Ammon's horn (tissue), 1 donor: ENCODE measurements around the gene COLEC11.
"Not testable (repeated sequence)": the region's sequence is repeated elsewhere in the genome, so short reads cannot be mapped to it uniquely, and the experiment has no call there.

Experiments
- DNase-seq: peaks from one replicate; pipeline ENCODE4 v3.0.0-alpha.2; 2016; ENCODE audit warnings: low spot score

COLEC11 gene

DNA sequence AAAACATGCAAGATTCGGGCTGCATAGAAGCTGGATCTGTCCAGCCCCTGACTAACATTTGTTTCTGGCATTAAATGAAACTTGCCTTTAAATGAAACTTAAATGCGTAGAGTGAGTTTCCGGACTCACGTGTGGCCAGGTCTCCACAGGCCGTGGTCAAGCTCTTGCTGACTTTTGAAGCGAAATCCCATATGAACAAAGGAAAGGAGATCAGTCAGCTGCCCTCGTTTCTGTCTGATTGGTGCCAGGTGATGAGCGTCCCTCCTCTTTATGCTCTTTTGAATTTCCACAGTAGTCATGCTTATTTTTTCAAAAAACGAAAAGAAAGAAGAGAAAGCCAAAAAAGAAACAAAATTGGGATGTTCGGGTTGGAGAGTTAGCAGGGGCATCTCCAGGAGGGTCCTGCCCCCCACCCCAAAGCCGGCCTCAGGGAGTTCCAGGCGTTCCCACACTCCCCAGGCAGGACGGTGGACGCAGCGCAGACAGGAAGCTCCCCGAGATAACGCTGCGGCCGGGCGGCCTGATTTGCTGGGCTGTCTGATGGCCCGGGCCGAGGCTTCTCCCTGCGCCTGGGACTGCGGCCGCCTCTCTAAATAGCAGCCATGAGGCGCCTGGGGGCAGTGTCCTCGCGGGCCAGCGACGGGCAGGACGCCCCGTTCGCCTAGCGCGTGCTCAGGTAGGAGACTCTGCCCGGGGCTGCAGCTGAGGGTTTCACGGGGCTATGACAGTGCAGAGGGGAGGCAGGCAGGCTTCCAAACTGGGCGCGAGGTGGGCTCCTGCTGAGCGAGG lies at the start of gene COLEC11:
TSS of gene COLEC11 (plus strand) at position 620 of the 789 bp plus-strand sequence. CDS start 9,229 bp downstream, outside the sequence.
- DNase-seq = no peak

DNA sequence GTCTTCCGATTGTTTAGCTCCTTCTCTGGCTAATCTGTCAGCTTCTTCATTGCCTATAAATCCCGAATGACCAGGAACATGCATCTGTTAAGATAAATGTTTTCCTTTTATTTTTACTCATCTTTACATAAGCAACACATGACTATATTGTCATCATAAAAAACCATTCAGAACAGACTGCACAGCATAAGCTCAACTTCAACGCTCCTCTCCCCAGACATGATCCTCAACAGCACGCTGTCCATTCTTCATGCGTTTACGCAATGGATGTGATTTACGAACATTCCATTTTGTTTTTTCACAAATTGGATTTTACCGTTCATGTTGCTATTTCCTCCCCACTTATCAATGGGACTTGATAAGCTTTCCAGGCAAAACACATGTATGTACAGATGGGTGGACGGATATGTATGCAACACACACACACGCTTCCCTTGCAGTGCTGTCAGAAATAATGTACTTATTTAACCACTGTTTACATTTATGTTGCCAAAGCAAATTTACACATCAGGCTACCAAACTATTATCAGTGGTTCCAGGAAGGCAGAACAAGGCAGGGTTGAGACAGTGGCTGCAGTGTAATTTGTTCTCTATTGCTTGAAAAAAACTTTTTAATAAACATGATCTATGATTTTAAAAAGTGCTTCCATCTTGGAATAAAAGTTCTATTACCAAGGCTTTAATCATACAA lies 49.0 kb upstream of the COLEC11 start:
- DNase-seq = no peak

DNA sequence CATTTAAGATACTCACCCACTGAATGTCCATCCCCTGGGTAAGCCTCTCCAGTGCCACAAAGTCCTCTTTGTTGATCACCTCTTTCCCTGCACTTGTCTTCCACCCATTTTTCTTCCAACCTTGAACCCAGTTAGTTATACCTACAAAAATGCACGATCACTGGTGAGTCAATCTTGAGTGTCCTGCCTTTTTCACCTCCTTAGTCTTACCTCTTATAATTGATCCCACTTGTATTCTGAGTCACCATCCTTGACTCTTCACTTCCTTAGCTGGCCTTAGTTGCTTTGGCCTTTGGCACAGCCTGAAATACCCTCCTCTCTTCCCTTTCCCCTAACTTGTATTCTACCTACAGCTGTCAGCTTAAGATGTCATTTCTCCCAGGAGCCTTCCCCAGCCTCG lies 47.0 kb upstream of the COLEC11 start:
- no peak for DNase-seq

DNA sequence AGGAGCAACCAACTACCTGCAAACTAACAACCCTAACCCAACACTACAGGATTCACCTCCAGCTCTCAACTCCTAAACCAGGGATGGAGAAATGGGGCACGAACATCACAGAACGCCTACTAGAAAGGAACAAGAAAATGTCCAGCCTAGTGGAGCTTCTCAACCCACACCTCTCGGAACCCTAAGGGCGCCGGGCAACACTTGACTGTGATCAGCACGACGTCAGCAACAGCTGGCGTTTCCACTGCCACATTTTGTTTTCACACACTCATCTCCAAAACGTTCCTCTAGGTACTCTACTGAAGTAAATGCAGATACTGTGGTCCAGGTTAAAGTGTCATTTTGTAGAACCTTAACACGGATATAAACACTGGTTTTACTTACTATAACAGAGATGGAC lies 41.0 kb upstream of the COLEC11 start:
- no peak for DNase-seq

DNA sequence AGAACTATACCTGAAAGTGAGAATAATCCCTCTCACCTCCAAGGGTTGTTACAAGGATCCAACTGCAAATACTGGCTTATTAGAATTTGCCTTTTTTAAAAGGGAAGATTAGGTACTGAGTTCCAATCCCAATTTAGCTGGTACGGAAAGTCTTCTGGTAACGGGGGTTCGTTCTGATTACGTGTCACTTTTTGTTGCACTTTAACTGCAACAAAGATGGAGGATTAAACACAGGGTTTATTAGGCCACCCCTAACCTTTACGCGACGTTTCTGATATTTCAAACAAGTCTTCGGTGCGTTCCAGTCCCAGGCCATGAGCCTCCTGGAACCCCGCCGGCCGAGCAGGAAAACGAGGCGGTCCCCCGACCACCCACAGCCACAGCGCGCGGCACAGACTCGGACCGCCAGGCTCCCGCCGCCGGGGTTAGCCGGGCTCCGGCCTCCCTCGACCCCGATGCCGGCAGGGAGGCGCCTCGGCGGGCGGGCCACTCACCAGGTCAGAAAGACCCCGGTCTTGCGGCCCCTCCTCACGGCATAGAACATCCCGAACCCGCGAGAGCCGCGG lies 37.2 kb upstream of the COLEC11 start:
- DNase-seq = no peak

DNA sequence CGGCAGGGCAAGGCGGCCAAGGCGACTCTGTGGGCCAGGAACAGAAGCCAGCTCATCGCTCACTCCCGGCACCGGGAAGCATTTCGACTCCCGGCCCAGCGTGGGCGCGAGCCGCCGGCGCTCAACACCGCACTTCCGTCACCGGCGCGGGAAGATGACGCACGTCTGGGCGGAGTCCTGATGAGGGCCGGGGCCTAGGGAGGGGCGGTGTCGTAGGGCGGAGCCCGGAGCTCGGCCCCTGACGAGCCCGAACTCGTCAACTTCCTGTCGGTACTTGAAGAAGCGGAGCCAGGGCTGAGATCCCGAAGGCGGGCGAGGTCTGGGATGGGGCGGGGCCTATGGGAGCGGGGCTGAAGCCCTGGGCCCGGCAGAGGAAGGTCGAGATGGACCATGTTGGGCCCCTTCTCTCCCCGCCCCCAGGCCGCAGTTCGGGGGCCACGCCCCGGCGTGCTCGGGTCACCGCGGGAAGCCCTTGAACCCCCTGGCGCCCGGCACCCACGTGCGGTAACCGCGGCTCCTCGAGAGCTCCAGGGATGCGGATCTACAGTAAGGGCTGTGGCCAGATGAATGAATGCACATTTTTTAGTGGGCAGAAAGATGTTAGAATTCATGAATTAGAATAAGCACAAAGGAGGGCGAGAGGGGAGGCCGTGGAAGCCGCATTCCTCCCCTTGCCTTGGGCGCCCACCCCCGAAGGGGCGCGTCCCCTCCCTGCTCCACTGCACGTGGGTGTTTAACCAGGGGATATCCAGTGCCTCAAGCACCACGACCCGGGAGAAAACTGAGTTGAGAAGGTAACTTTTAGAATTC lies 36.5 kb upstream of the COLEC11 start, which contains the start of gene RNASEH1:
TSS of gene RNASEH1 (minus strand) at position 129 of the 810 bp plus-strand sequence. CDS start at position 56, 73 bp downstream.
- DNase-seq = peak; percentile 97

DNA sequence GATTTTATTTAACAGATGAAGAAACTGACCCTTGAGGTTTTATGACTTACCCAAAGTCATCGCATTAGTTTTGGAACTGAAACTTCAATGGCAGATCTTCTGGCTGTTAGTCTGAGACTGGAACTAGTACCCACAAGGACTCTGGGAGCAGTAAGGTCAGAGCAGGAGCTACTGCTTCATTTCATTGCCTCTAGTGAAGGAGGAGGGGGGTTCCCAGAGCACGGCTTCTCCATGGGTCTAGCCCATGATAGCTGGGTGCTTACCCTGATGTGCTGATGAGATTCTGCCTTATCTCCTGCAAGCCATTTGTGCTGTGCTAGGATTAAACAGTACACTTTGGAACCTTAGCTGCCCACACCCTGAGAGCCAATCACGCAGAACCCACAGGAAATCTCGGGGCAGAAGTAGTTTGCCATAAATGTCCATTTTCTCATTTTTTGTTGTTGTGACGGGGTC lies 31.4 kb upstream of the COLEC11 start:
- DNase-seq = no peak

DNA sequence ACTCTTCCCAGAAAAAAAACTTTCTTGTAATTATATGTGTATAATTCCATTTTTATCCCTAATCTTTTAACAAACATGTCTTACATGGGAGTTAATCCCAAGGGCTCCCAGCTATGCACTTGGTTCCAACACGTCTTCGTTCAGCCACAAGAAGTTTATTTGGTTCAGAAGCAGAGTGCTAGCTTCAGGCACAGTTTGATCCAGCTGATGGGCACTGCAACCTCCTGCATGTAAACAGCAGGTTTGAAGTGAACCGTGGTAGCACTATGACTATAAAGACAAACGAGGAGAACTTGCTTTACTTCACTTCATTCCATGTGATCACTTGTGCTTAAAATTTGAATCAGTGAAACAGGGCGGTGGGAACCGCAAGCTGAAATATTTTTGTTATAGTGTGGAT lies 29.8 kb upstream of the COLEC11 start:
- DNase-seq = no peak

DNA sequence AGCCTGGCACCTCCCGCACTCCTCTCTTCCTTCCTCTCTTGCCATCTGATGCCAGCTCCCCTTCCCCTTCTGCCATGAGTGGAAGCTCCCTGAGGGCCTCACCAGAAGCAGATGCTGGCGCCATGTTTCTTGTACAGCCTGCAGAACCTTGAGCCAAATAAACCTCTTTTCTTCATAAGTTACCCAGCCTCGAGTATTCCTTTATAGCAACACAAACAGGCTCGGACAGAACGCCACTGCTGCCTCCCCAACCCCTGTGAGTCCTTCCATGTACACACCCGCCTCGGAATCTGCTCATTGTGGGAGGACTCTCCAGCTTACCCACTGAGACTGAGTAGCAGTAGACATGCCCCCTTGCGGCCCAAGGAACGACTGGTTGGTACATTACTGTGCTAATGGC lies 28.1 kb upstream of the COLEC11 start:
- no peak for DNase-seq

DNA sequence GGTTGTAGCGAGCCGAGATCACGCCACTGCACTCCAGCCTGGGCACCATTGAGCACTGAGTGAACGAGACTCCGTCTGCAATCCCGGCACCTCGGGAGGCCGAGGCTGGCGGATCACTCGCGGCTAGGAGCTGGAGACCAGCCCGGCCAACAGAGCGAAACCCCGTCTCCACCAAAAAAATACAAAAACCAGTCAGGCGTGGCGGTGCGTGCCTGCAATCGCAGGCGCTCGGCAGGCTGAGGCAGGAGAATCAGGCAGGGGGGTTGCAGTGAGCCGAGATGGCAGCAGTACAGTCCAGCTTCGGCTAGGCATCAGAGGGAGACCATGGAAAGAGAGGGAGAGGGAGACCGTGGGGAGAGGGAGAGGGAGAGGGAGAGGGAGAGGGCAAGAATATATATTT lies 25.3 kb upstream of the COLEC11 start:
- not testable (repeated sequence) for DNase-seq

DNA sequence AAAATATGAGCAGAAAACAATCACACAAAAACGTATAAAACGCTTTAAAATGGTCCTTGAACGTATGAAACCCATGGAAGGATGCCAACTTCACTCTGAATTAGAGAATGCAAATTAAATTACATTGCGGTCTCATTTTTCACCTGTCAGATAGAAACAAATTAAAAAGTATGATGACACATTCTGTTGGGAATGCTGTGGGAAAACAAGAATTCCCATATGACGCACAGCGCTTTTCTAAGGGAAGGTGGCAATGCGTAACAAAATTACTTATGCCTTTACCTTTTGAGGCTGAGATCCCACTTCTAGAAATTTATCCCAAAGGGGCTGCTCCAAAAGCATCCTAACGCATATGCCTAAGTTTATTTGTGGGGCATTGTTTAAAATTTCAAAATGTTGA lies 23.6 kb upstream of the COLEC11 start:
- no peak for DNase-seq

DNA sequence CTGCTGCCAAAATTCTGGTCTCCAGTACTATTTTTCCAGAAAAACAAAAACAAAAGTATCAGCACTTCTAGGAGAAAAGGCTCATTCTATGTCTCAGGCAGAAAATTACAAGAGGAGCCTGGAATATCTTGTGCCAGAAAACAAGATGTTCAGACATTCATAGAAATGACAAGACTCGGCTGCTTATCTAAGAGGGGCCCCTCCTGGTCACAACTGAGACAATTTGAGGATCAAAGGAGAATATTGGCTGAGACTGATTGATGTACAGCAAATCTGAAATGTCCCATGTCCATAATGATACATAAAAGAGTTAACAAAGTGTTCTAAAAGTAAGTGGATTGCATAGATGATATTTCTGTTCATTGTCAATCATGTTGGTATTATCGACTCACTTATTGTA lies 22.3 kb upstream of the COLEC11 start:
- no peak for DNase-seq

DNA sequence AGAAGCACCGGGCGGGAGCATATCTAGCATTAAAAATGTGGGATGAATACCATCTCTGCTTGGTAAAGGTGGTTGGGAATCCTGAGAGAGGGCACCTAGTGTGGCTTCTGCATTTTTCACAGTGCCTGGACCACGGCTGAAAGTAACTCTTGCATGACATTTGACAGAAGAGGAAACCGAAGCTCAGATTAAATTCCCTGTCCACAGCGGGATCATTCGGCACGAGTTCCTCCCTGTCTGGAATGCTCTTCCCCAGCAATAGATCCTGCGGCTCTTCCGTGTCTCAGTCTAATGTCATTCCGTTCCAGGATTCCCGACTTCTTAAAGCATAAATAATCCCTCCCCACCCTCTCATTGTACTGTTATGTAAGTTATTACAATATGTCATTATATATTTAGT lies 20.8 kb upstream of the COLEC11 start:
- no peak for DNase-seq

DNA sequence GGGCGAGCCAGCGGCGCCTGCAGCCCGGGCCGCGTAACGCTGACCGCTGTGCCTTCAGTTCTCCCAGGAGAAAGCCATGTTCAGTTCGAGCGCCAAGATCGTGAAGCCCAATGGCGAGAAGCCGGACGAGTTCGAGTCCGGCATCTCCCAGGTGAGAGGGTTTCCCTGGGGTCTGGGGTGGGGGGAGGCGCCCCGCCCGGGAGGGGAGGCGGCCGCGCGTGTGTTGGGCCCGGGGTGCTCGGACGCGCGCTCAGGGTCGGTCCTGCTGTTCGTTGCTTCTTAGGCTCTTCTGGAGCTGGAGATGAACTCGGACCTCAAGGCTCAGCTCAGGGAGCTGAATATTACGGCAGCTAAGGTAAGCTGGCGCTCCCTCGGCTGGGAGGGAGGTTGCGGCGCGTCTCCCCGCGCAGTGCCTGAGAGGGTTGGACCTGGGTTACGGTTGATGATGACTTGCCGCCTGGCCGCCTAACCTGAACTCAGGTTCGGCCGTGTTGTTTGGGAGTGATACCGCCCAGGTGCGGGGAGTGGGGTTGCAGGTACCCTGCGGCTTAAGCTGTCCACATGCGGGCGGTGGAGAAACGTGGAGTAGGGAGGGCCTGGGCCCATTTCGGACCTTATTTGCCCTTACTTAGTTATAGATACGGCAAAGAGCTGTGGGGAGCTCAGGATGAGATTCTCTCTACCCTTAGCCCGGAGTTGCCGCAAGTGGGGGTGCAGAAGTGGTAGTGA lies 19.2 kb upstream of the COLEC11 start:
- no peak for DNase-seq

DNA sequence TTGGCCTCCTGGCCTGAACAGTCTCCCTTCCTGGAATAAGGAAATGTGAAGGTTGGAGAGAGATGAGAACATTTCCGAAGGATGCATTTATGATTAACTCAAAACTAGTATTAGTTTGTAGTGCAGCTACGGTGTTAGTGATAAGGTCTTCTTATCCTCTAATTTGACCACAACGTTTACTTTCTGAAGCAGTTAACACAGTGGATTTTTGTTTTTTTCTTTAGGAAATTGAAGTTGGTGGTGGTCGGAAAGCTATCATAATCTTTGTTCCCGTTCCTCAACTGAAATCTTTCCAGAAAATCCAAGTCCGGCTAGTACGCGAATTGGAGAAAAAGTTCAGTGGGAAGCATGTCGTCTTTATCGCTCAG lies 18.7 kb upstream of the COLEC11 start:
- DNase-seq = not testable (repeated sequence)

DNA sequence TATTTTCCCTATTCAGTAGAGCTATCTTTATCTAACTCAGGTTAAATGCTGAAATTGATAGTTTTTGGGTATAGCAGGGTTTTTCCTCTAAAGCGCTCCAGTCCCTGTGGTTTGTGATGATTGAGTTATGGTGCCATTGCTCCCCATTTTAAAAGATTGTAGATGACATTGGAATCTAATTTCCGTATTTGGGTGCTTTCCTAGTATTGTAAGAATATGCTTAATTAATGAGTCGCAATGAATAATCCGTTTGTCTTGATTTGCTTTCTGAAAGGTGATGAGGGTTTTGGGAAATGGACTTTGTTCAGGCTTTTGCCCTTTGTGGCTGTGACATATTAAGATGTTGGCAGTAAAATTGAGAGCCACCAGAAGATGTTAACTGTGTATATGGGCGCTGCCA lies 15.9 kb upstream of the COLEC11 start:
- DNase-seq = no peak

DNA sequence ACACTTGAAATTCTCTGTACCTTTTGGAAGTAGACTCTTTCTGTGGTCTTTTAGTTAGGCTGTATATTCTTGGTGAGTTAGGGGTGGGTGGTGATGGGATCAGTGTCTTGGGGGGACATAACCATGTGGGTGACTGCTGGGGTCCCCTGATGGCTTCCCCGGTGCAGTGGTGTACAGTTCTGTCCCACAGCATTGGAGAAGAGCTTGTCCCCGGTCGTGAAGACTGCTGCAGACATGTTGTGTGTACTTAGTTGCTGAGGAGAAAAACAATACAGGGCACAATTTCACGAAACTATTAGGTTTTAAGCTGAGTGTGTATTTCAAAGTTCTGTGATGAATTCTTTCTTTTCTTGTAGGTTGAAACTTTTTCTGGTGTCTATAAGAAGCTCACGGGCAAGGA lies 14.5 kb upstream of the COLEC11 start:
- DNase-seq = no peak

DNA sequence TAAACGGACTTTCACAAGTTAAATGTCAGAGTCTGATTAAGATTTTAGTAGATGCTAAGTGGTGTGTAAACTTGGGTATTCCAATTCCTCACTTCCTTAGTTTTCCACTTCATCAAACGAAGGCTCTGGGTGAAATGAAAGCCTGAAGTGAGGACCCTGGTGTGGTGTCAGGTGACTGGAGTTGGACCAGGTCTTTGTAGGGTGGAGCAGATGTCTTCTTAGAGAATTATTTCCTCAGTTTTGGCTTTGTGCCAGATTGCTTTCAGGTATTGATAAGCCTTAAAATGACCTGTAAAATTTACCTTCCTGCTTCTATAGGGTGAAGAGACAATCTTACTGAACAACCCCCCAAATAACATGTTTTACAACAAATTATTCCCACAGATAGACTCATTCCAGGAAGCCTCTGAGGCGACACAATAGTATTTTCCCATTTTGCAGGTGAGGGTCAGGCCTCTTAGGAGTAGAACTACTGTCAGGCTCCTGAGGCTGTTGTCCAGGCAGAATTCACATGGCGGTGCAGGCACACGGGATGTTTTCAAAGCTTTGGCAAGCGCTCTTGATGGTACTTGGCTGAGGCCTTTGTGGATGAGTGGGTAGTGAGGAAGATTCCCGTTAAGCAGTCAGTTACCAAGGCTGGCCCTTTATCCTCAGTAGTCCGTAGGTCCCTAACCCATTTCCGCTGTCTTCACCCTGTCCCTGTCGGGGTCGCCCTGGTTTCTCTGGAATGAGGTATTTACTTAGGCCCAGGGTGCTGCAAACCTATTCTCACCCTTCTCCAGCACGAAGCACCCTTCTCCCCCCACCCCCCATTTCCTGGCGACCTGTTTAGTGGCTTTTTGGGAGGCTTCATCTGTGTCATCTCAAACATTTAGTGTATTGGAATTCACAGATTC lies 13.3 kb upstream of the COLEC11 start:
- no peak for DNase-seq

DNA sequence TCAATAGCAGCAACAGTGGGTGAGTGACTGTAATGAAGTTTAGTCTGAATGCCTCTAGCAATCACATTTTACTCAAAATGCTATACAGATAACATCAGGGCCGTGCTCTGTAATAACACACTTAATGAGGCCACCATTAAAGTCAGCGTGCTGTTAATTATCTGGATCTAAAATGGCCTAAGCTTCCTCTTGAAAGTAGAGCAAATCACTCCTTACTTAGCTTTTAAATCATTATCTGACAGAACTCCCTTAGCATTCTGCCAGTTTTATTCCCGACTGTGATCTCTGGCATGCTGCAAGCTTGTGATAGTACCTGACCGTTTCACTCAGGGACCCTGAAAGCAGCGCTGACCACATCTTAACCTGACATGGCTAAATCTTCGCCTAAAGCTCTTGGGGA lies 10.8 kb upstream of the COLEC11 start:
- no peak for DNase-seq

DNA sequence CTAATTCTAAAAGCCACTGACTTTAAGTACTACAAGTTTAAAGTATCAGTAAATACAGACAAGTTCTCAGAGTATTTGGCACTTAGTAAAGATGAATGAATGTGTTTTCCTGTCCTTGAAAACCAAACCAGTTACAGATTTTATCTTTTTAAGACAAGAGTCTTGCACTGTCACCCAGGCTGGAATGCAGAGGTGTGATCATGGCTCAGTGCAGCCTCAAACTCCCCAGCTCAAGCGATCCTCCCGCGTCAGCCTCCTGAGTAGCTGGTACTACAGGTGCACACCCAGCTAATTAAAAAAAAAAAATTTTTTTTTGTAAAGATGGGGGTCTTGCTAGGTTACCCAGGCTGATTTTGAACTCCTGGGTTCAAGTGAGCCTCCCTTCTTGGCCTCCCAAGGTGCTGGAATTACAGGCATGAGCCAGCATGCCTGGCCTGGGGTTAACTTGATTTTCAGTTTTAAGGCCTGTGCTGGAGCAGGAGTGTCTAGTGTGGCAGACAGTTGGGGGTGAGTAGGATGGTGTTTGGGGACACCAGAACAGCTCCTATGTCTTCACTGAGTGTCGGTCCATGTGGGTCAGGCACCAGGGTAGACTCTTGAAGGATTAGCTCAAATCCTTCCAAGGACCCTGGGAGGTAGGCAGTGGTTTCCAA lies 10.2 kb upstream of the COLEC11 start:
- DNase-seq = no peak
